ENCODE measurements around the gene ALB.

The ALB gene

DNA sequence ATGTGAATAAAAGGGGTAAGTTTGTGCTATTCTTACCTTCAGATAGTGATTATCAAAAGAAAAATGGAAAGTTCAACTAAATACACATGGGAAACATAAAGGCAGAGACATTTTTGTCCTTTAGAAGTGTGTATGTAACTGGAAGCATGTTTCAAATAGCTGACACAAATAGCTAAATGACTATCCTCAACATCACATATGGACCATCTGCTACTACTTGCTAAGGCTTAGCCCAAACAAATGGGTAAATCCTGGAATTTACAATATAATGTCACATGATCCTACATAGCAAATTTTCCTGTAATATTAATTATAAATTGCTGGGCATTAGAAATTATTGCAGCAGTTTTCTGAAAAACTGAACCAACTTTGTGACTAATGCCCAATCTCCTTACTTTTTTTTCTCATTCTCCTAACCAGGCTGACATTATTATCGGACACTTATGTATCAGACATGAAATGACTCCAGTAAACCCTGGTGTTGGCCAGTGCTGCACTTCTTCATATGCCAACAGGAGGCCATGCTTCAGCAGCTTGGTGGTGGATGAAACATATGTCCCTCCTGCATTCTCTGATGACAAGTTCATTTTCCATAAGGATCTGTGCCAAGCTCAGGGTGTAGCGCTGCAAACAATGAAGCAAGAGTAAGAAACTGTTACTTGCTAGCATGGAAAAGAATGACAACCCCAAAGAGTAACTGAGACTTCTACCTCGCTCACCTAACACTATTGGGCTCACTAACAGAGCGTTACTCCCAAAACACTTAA is 48.1 kb downstream of the ALB start:
- no peak for DNase-seq (ENCODE audit: low spot score)

GRCh38 chr4:73452953-73453700 is 49.0 kb downstream of the ALB start:
- no peak for DNase-seq (ENCODE audit: low spot score)

- DNase-seq (ENCODE audit: low spot score): no peak
Measured at GRCh38 chr4:73453701-73454005, 49.6 kb downstream of the ALB start.

GRCh38 chr4:73454920-73455319 is 50.8 kb downstream of the ALB start:
- no peak for DNase-seq (ENCODE audit: low spot score)

GRCh38 chr4:73456177-73457022 is 52.3 kb downstream of the ALB start:
- no peak for DNase-seq (ENCODE audit: low spot score)

- DNase-seq (ENCODE audit: low spot score): no peak
Measured at GRCh38 chr4:73458184-73459047, 54.3 kb downstream of the ALB start.

GRCh38 chr4:73459048-73459421 is 54.9 kb downstream of the ALB start:
- no peak for DNase-seq (ENCODE audit: low spot score)

GRCh38 chr4:73460913-73461522 is 56.9 kb downstream of the ALB start:
- no peak for DNase-seq (ENCODE audit: low spot score)

- DNase-seq (ENCODE audit: low spot score): no peak
Measured at GRCh38 chr4:73468170-73468569, 64.1 kb downstream of the ALB start.

GRCh38 chr4:73470728-73471127 is 66.6 kb downstream of the ALB start:
- DNase-seq (ENCODE audit: low spot score): no peak

All from HuH-7 (cell line).